ENCODE measurements around the gene CNTF. TPM values are rescaled to one million over a fixed set of nuclear protein-coding genes. Genes with fewer than 3 reads are reported as not detected.

CNTF gene
- total and polyA plus RNA-seq, 12 donors = 0.15 to 1.6 (median 1.1) TPM

GRCh38 chr11:58636587-58636986 is 14.1 kb downstream of the CNTF start:
- no peaks in the 10 kb centered on the region for H3K9me3 ChIP-seq
- ATAC-seq (no peak), DNase-seq (no peak)
- H3K27me3 ChIP-seq = no peaks in the 10 kb centered on the region
- H3K4me1 ChIP-seq = peaks cover 0 to 21% (median 15%) of the 10 kb centered on the region in 9 donors
- H3K27ac ChIP-seq = no peak overlapping the region
- H3K4me3 ChIP-seq = no peak overlapping the region
- no peaks in the 10 kb centered on the region for H3K36me3 ChIP-seq
- no peak for TF ChIP-seq CTCF (IDR thresholded peaks at IDR 0.05)
- intact Hi-C loops (cut with DNase I) = no loop called here
- WGBS, 2 donors = 66% methylated on average over 3 of the region's 3 CpGs

GRCh38 chr11:58637371-58637770 is 14.9 kb downstream of the CNTF start:
- H3K9me3 ChIP-seq = no peaks in the 10 kb centered on the region
- 66 to 81% methylated on average over 2 of the region's 2 CpGs for WGBS, 2 donors
- intact Hi-C loops (cut with DNase I) = no loop called here
- TF ChIP-seq CTCF (IDR thresholded peaks at IDR 0.05) = no peak
- no peaks in the 10 kb centered on the region for H3K27me3 ChIP-seq
- H3K27ac ChIP-seq = no peak overlapping the region
- peaks cover 0 to 21% (median 15%) of the 10 kb centered on the region in 9 donors for H3K4me1 ChIP-seq
- no peak overlapping the region for H3K4me3 ChIP-seq
- H3K36me3 ChIP-seq = no peaks in the 10 kb centered on the region
- ATAC-seq (no peak), DNase-seq (no peak)

GRCh38 chr11:58639103-58639502 is 16.6 kb downstream of the CNTF start:
- WGBS, 2 donors = 79 to 85% methylated on average over 6 of the region's 6 CpGs
- no peak overlapping the region for H3K4me3 ChIP-seq
- no peaks in the 10 kb centered on the region for H3K36me3 ChIP-seq
- no peaks in the 10 kb centered on the region for H3K27me3 ChIP-seq
- no peak overlapping the region for H3K27ac ChIP-seq
- DNase-seq (no peak), ATAC-seq (no peak)
- TF ChIP-seq CTCF (IDR thresholded peaks at IDR 0.05) = no peak
- intact Hi-C loops (cut with DNase I) = no loop called here
- peaks cover 0 to 21% (median 15%) of the 10 kb centered on the region in 9 donors for H3K4me1 ChIP-seq
- H3K9me3 ChIP-seq = no peaks in the 10 kb centered on the region

GRCh38 chr11:58639669-58640068 is 17.2 kb downstream of the CNTF start:
- Histone ChIP-seq H3K36me3 (no peaks in the 10 kb centered on the region), H3K4me1 (peaks cover 0 to 21% (median 15%) of the 10 kb centered on the region in 9 donors), H3K27ac (no peak overlapping the region), H3K9me3 (no peaks in the 10 kb centered on the region), H3K27me3 (no peaks in the 10 kb centered on the region), H3K4me3 (no peak overlapping the region)
- intact Hi-C loops (cut with DNase I) = no loop called here
- no peak for TF ChIP-seq CTCF (IDR thresholded peaks at IDR 0.05)
- DNase-seq = no peak
- ATAC-seq = no peak
- WGBS, 2 donors = 60 to 69% methylated on average over 2 of the region's 2 CpGs

All from heart right ventricle (tissue), 16 donors.